ENCODE results near the gene ATP8A2. TPM values are rescaled to one million over a fixed set of nuclear protein-coding genes. Genes with fewer than 3 reads are reported as not detected.

ATP8A2 gene
- total RNA-seq, 1 donor from 2014 or later: 0.27 TPM

DNA sequence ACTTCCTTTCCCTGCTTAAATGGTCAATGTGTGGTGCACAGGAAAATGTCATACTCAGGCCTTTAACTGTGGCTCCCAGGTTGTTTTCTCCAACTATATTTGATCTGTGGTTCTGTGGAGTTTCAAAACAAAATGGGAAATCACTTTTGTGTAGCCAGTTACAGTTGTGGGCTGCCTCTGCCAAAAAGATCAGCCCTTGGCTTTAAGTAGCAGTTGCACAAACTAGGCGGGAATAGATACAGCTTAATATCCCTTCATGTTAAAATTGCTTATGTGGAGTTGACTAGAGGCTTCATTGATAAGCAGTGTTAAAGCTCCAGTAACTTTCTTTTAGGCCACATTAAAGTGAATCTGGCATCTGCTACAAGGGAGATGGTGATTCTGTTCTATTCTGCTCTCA is 395.2 kb downstream of the ATP8A2 start:
- intact Hi-C loops (cut with micrococcal nuclease): no loop called here
- Histone ChIP-seq H3K36me3 (no peaks in the 10 kb centered on the region), H3K4me3 (no peak overlapping the region), H3K27ac (replicated peaks) (no peak overlapping the region), H3K4me1 (no peaks in the 10 kb centered on the region), H3K27me3 (ENCODE audit: low read depth) (peaks cover 44% of the 10 kb centered on the region), H3K9me3 (replicated peaks) (no peaks in the 10 kb centered on the region)
- no peak for TF ChIP-seq CTCF (IDR thresholded peaks at IDR 0.05; ENCODE audit: borderline replicate concordance)
- no peak for DNase-seq

- Histone ChIP-seq H3K4me1 (no peaks in the 10 kb centered on the region), H3K4me3 (no peak overlapping the region), H3K9me3 (replicated peaks) (no peaks in the 10 kb centered on the region), H3K27ac (replicated peaks) (no peak overlapping the region), H3K36me3 (no peaks in the 10 kb centered on the region), H3K27me3 (ENCODE audit: low read depth) (peaks cover 48% of the 10 kb centered on the region)
- no peak for DNase-seq
- no peak for TF ChIP-seq CTCF (IDR thresholded peaks at IDR 0.05; ENCODE audit: borderline replicate concordance)
- intact Hi-C loops (cut with micrococcal nuclease): no loop called here
Observed at GRCh38 chr13:25768376-25768775, 396.6 kb downstream of the ATP8A2 start.

- H3K4me1 ChIP-seq: no peaks in the 10 kb centered on the region
- intact Hi-C loops (cut with micrococcal nuclease): no loop called here
- no peak overlapping the region for H3K27ac ChIP-seq (replicated peaks)
- no peaks in the 10 kb centered on the region for H3K9me3 ChIP-seq (replicated peaks)
- H3K36me3 ChIP-seq: no peaks in the 10 kb centered on the region
- peaks cover 48% of the 10 kb centered on the region for H3K27me3 ChIP-seq (ENCODE audit: low read depth)
- DNase-seq: no peak
- TF ChIP-seq CTCF (IDR thresholded peaks at IDR 0.05; ENCODE audit: borderline replicate concordance): no peak
- no peak overlapping the region for H3K4me3 ChIP-seq
Observed at GRCh38 chr13:25768838-25769237, 397.1 kb downstream of the ATP8A2 start.

GRCh38 chr13:25770601-25771000 is 398.8 kb downstream of the ATP8A2 start:
- no peak for TF ChIP-seq CTCF (IDR thresholded peaks at IDR 0.05; ENCODE audit: borderline replicate concordance)
- intact Hi-C loops (cut with micrococcal nuclease): no loop called here

DNA sequence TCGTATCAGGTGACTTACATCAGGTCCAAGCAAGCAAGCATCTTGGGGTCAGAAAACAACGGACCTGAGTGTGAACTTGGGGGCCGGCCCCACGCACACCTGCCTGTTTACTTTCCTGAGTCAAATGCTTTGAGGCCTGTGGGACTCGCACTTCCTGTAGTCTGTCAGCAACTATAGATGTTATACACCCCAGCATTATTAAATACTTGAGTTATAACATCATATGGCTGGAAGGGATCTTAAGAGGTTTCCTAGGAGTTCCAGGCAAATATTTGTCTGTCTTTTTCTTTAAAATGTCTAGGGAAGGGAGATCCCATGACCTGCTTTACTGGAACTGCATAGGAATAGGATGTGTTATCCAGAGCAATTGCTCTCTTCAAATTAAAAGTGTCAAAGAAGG is 399.4 kb downstream of the ATP8A2 start:
- Histone ChIP-seq H3K27ac (replicated peaks) (no peak overlapping the region), H3K36me3 (no peaks in the 10 kb centered on the region), H3K4me1 (no peaks in the 10 kb centered on the region), H3K9me3 (replicated peaks) (no peaks in the 10 kb centered on the region), H3K27me3 (ENCODE audit: low read depth) (peaks cover 44% of the 10 kb centered on the region), H3K4me3 (no peak overlapping the region)
- intact Hi-C loops (cut with micrococcal nuclease): no loop called here
- no peak for TF ChIP-seq CTCF (IDR thresholded peaks at IDR 0.05; ENCODE audit: borderline replicate concordance)
- DNase-seq: no peak

More at GRCh38 chr13:25770601-25771000, 398.8 kb downstream of the ATP8A2 start:
- H3K27me3 ChIP-seq (ENCODE audit: low read depth): peaks cover 44% of the 10 kb centered on the region
- no peaks in the 10 kb centered on the region for H3K4me1 ChIP-seq
- no peak for DNase-seq
- no peaks in the 10 kb centered on the region for H3K36me3 ChIP-seq
- H3K4me3 ChIP-seq: no peak overlapping the region
- H3K9me3 ChIP-seq (replicated peaks): no peaks in the 10 kb centered on the region
- H3K27ac ChIP-seq (replicated peaks): no peak overlapping the region

Measured in left ventricle myocardium inferior (tissue), 1 donor.